HFFc6 (cell line): Measurements from ENCODE around the gene NKAIN4. TPM values are rescaled to one million over a fixed set of nuclear protein-coding genes. Genes with fewer than 3 reads are reported as not detected.

Experiments used
- DNase-seq: peaks from one replicate; pipeline ENCODE4 v3.0.0-alpha.2; 2018
- H3K27ac Mint-ChIP-seq: 2 replicates; pipeline ENCODE4 v1.8.0; 2020; ENCODE audit warnings: mild to moderate bottlenecking, mixed read lengths
- H3K27me3 Mint-ChIP-seq: 2 replicates; pipeline ENCODE4 v1.8.0; 2021; ENCODE audit warnings: mild to moderate bottlenecking, moderate library complexity, mixed read lengths; ENCODE audit not compliant: insufficient read depth
- H3K36me3 Mint-ChIP-seq: 2 replicates; pipeline ENCODE4 v1.8.0; 2021; ENCODE audit warnings: low read depth, mixed read lengths
- H3K4me1 Mint-ChIP-seq: 2 replicates; pipeline ENCODE4 v1.8.0; 2020; ENCODE audit warnings: low read depth, mixed read lengths
- H3K4me3 Mint-ChIP-seq: 2 replicates; pipeline ENCODE4 v1.8.0; 2020; ENCODE audit warnings: mild to moderate bottlenecking, moderate library complexity, mixed read lengths
- H3K9me3 Mint-ChIP-seq: 2 replicates; pipeline ENCODE4 v1.8.0; 2020; ENCODE audit warnings: mild to moderate bottlenecking, mixed read lengths
- total RNA-seq, 6 experiments: library from RNA; stranded (reverse); fragmentation: NEBNext Ultra II Directional; extraction: Animal tissue kit (Norgen Biotek cat#: 25700); gene quantifications; 2 replicates in 1 of 6; 3 replicates in 5 of 6; pipeline ENCODE4 v1.2.3, GENCODE V29; 2021
- TF ChIP-seq, protein P1 (sequence below): fragments of 200-600 bp; sonication (generic); IDR thresholded peaks from 2 replicates; pipeline ENCODE4 v1.5.0; 2021; ENCODE audit warnings: antibody characterized with exemption, mild to moderate bottlenecking

NKAIN4 gene
- total RNA-seq, 6 experiments from 2014 or later: not detected

DNA sequence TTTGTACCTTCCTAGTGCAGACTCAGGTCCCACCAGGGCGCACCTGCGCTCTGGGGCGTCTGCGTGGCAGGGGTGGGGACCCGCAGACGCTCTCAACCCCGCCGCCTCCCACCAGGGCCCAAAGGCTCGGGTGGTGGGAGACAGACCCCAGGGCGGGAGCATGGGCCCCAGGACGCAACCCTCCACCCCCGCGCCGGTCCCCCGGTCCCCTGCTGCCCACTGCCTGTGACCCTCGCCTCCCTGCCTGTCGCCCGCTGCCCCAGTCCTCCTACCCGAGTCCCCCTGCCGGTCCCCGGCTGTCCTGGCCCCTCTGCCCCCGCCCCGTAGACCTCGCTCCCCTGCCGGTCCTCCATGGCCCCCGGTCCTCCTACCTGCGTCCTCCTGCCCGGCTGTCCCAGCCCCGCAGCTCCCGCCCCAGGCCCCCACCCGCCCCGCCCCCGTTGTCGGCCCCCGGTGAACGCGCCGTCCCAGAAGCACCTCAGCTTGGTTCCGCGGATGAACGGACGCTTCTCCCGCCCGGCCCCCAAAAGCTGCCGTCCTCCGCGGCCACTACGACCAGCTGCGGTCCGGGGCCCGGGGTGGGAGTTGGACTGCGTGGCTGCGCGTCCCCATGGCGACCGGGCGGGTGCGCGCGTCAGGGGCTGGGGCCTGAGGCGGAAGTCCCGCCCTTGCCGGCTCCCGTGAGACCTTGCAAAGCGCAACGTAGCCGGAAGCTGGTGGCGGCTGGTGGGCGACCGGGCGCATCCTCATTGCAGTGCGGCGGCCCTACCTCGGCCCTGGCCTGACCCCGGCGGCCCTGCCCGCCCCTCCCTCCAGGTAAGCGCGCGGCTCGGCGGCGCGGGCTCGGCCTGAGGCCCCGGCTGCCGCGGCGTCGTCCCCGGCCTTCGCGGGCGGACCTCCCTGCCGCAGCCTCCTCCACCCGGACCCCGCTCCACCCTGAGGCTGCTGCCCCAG is 18.1 kb upstream of the NKAIN4 start, which contains the start of gene ARFGAP1:
ARFGAP1 (plus strand) TSS at position 709 of the 954 bp plus-strand sequence. CDS start 2,768 bp downstream, outside the sequence.
- H3K36me3 Mint-ChIP-seq: peaks cover 11% of the 10 kb centered on the region
- TF ChIP-seq, protein P1, sequence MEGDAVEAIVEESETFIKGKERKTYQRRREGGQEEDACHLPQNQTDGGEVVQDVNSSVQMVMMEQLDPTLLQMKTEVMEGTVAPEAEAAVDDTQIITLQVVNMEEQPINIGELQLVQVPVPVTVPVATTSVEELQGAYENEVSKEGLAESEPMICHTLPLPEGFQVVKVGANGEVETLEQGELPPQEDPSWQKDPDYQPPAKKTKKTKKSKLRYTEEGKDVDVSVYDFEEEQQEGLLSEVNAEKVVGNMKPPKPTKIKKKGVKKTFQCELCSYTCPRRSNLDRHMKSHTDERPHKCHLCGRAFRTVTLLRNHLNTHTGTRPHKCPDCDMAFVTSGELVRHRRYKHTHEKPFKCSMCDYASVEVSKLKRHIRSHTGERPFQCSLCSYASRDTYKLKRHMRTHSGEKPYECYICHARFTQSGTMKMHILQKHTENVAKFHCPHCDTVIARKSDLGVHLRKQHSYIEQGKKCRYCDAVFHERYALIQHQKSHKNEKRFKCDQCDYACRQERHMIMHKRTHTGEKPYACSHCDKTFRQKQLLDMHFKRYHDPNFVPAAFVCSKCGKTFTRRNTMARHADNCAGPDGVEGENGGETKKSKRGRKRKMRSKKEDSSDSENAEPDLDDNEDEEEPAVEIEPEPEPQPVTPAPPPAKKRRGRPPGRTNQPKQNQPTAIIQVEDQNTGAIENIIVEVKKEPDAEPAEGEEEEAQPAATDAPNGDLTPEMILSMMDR: no peak
- peak within 1 kb of the TSS; percentile 92 for H3K4me3 Mint-ChIP-seq
- H3K9me3 Mint-ChIP-seq: no peaks in the 10 kb centered on the region
- peaks cover 3% of the 10 kb centered on the region for H3K27me3 Mint-ChIP-seq
- peak; percentile 79 for DNase-seq
- peak within 1 kb of the TSS; percentile 86 for H3K27ac Mint-ChIP-seq
- peaks cover 34% of the 10 kb centered on the region for H3K4me1 Mint-ChIP-seq

GRCh38 chr20:63270606-63271325 is 16.5 kb upstream of the NKAIN4 start:
- Mint-ChIP-seq H3K4me3 (no peak overlapping the region), H3K27me3 (peaks cover 3% of the 10 kb centered on the region)

DNA sequence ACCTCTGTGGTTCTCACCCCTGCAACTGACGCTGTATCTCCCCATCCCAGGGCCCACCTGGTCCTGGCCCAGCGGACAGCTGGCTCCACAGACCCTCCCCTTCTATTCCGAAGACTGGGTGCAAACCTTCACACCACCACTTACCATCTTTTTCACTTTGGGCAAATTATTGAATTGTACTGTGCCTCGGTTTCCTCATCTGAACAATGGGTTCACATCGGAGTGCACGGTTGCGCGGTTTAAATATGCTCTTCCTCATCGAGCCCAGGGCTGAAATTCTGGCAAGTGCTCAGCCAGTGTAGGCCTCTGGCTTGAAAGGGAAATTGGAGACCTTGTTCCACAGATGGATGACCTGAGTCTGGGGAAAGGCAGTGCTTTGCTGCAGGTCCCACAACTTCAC is 15.5 kb upstream of the NKAIN4 start:
- no peak for DNase-seq
- H3K27ac Mint-ChIP-seq: no peak overlapping the region
- TF ChIP-seq, protein P1: no peak
- no peaks in the 10 kb centered on the region for H3K9me3 Mint-ChIP-seq
- peaks cover 8% of the 10 kb centered on the region for H3K27me3 Mint-ChIP-seq
- peaks cover 11% of the 10 kb centered on the region for H3K36me3 Mint-ChIP-seq
- peaks cover 26% of the 10 kb centered on the region for H3K4me1 Mint-ChIP-seq
- no peak overlapping the region for H3K4me3 Mint-ChIP-seq

More at GRCh38 chr20:63270606-63271325, 16.5 kb upstream of the NKAIN4 start:
- Mint-ChIP-seq H3K4me1 (peaks cover 34% of the 10 kb centered on the region), H3K27ac (no peak overlapping the region), H3K36me3 (peaks cover 11% of the 10 kb centered on the region), H3K9me3 (no peaks in the 10 kb centered on the region)
- no peak for DNase-seq
- TF ChIP-seq, protein P1: no peak

GRCh38 chr20:63268671-63269439 is 14.6 kb upstream of the NKAIN4 start:
- H3K4me1 Mint-ChIP-seq: peaks cover 22% of the 10 kb centered on the region
- H3K9me3 Mint-ChIP-seq: no peaks in the 10 kb centered on the region
- no peak for DNase-seq
- no peak overlapping the region for H3K27ac Mint-ChIP-seq
- H3K36me3 Mint-ChIP-seq: peaks cover 11% of the 10 kb centered on the region
- no peak overlapping the region for H3K4me3 Mint-ChIP-seq
- peaks cover 17% of the 10 kb centered on the region for H3K27me3 Mint-ChIP-seq
- TF ChIP-seq, protein P1: no peak

DNA sequence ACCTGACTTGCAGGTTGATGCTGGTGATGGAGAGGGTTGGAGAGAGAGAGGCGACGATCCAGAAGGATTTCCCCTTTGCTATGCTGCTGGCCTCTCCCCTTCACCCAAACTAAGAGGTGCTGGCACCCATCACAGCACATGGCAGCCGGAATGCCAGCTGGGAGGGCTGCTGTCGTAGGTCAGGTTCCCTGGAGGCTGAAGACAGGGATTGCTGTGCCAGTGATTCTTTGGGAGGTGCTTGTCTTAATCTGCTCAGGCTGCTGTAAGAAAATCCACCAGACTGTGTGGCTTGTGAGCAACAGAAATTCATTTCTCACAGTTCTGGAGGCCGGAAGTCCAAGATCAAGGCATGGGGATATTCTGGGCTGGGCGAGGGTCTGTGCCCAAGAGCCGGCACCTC is 14.0 kb upstream of the NKAIN4 start:
- no peak overlapping the region for H3K4me3 Mint-ChIP-seq
- peaks cover 19% of the 10 kb centered on the region for H3K27me3 Mint-ChIP-seq
- H3K9me3 Mint-ChIP-seq: no peaks in the 10 kb centered on the region
- H3K4me1 Mint-ChIP-seq: peaks cover 19% of the 10 kb centered on the region
- peaks cover 5% of the 10 kb centered on the region for H3K36me3 Mint-ChIP-seq
- no peak overlapping the region for H3K27ac Mint-ChIP-seq
- TF ChIP-seq, protein P1: no peak
- no peak for DNase-seq
